ENCODE data around the gene COLQ.

COLQ gene

GRCh38 chr3:15519096-15519495 is 2.4 kb downstream of the COLQ start:
- no peak for DNase-seq

GRCh38 chr3:15514663-15515340 is 6.7 kb downstream of the COLQ start:
- DNase-seq = no peak

- DNase-seq = no peak
Observed at GRCh38 chr3:15513810-15514662, 7.5 kb downstream of the COLQ start.

GRCh38 chr3:15513116-15513515 is 8.4 kb downstream of the COLQ start:
- DNase-seq = no peak

- peak; percentile 83 to 94 for DNase-seq
Observed at GRCh38 chr3:15512166-15512565, 9.3 kb downstream of the COLQ start.

GRCh38 chr3:15511156-15511555 is 10.3 kb downstream of the COLQ start:
- no peak for DNase-seq

- no peak for DNase-seq
Observed at GRCh38 chr3:15510493-15510892, 11.0 kb downstream of the COLQ start.

- DNase-seq = no peak
Observed at GRCh38 chr3:15506571-15506970, 14.9 kb downstream of the COLQ start.

GRCh38 chr3:15505479-15506165 is 15.9 kb downstream of the COLQ start:
- no peak for DNase-seq

GRCh38 chr3:15502616-15503015 is 18.9 kb downstream of the COLQ start:
- no peak for DNase-seq

- DNase-seq = peak; percentile 34 to 78
Observed at GRCh38 chr3:15501126-15501525, 20.4 kb downstream of the COLQ start.

- DNase-seq = no peak
Observed at GRCh38 chr3:15500107-15500724, 21.3 kb downstream of the COLQ start.

- no peak for DNase-seq
Observed at GRCh38 chr3:15499536-15499935, 22.0 kb downstream of the COLQ start.

GRCh38 chr3:15498431-15499214 is 22.9 kb downstream of the COLQ start:
- DNase-seq = no peak

- no peak for DNase-seq
Observed at GRCh38 chr3:15497964-15498363, 23.5 kb downstream of the COLQ start.

- DNase-seq = no peak
Observed at GRCh38 chr3:15496341-15496664, 25.2 kb downstream of the COLQ start.

GRCh38 chr3:15495461-15496340 is 25.8 kb downstream of the COLQ start:
- DNase-seq = no peak

- no peak for DNase-seq
Observed at GRCh38 chr3:15493436-15493835, 28.1 kb downstream of the COLQ start.

- no peak for DNase-seq
Observed at GRCh38 chr3:15492847-15493360, 28.6 kb downstream of the COLQ start.

GRCh38 chr3:15491143-15491542 is 30.4 kb downstream of the COLQ start:
- no peak for DNase-seq

- no peak for DNase-seq
Observed at GRCh38 chr3:15490158-15490557, 31.3 kb downstream of the COLQ start.
